IMR-90 (cell line): ENCODE measurements around the gene FBXO30. TPM values are rescaled to one million over a fixed set of nuclear protein-coding genes. Genes with fewer than 3 reads are reported as not detected.

ENCODE experiments used
- ATAC-seq: fragments of 200-7000 bp; cut with Tn5 transposase; 2 replicates; pipeline ENCODE4 v1.9.1; 2020; ENCODE audit warnings: low read depth, mild to moderate bottlenecking, moderate library complexity
- BruUV-seq: library from RNA; stranded (reverse); fragments of 400-500 nt; replicated peaks from 2 replicates; lab custom pipeline; 2021; lab: Mats Ljungman, UMichigan
- CTCF ChIA-PET: fragments of 300-600 bp; formaldehyde crosslinking; extraction: SDS; loops from one replicate; lab custom pipeline; 2021; ENCODE audit warnings: antibody characterized with exemption; lab: Yijun Ruan, JAX
- POLR2A ChIA-PET: fragments of 300-600 bp; sonication (Branson Sonifier 250); formaldehyde crosslinking; loops from one replicate; lab custom pipeline; 2022; ENCODE audit warnings: antibody characterized with exemption; ENCODE audit not compliant: unreplicated experiment; lab: Charles Lee
- DNase-seq: peaks from one replicate; pipeline ENCODE4 v3.0.0; 2013
- H2AFZ ChIP-seq: replicated peaks from 2 replicates; pipeline ENCODE3; 2013; ENCODE audit warnings: low read length, mild to moderate bottlenecking; ENCODE audit not compliant: poor library complexity
- H2AK5ac ChIP-seq: 2 replicates; pipeline ENCODE4 v1.6.1; 2013; ENCODE audit warnings: low read depth, low read length, inconsistent platforms
- H2AK9ac ChIP-seq: replicated peaks from 2 replicates; pipeline ENCODE3; 2013; ENCODE audit warnings: mild to moderate bottlenecking, low read depth, low read length, moderate library complexity; ENCODE audit not compliant: poor library complexity
- H2BK120ac ChIP-seq: 2 replicates; pipeline ENCODE4 v1.6.1; 2013; ENCODE audit warnings: low read depth, low read length, inconsistent platforms
- H2BK15ac ChIP-seq: 3 replicates; pipeline ENCODE4 v1.6.1; 2013; ENCODE audit warnings: low read depth, low read length, inconsistent platforms
- H2BK20ac ChIP-seq: 2 replicates; pipeline ENCODE4 v1.6.1; 2013; ENCODE audit warnings: low read depth, mild to moderate bottlenecking, inconsistent platforms, low read length, moderate library complexity
- H2BK5ac ChIP-seq: 2 replicates; pipeline ENCODE4 v1.6.1; 2013; ENCODE audit warnings: mild to moderate bottlenecking, low read depth, low read length, inconsistent platforms; ENCODE audit not compliant: poor library complexity, severe bottlenecking
- H3K14ac ChIP-seq: replicated peaks from 2 replicates; pipeline ENCODE4 v1.6.1; 2013; ENCODE audit warnings: low read depth, low read length, inconsistent platforms
- H3K18ac ChIP-seq: 2 replicates; pipeline ENCODE4 v1.6.1; 2013; ENCODE audit warnings: low read depth, low read length, control low read depth
- H3K23ac ChIP-seq: 2 replicates; pipeline ENCODE4 v1.6.1; 2013; ENCODE audit warnings: low read depth, low read length, inconsistent platforms
- H3K27ac ChIP-seq: 2 replicates; pipeline ENCODE4 v1.5.1; 2013; ENCODE audit warnings: mild to moderate bottlenecking, control low read depth, low read length; ENCODE audit not compliant: insufficient read depth
- H3K27me3 ChIP-seq: 2 replicates; pipeline ENCODE4 v1.6.1; 2013; ENCODE audit warnings: low read length; ENCODE audit not compliant: control insufficient read depth, insufficient read depth
- H3K36me3 ChIP-seq: 2 replicates; pipeline ENCODE4 v1.6.1; 2013; ENCODE audit warnings: low read length, mixed read lengths; ENCODE audit not compliant: control insufficient read depth, insufficient read depth
- H3K4ac ChIP-seq: 2 replicates; pipeline ENCODE4 v1.6.1; 2013; ENCODE audit warnings: low read depth, low read length, inconsistent platforms
- H3K4me1 ChIP-seq: 2 replicates; pipeline ENCODE4 v1.6.1; 2013; ENCODE audit warnings: low read length, mixed read lengths; ENCODE audit not compliant: control insufficient read depth, insufficient read depth
- H3K4me2 ChIP-seq: 2 replicates; pipeline ENCODE4 v1.6.1; 2013; ENCODE audit warnings: low read depth, mild to moderate bottlenecking, control low read depth, low read length, moderate library complexity
- H3K4me3 ChIP-seq: 2 replicates; pipeline ENCODE4 v1.5.1; 2013; ENCODE audit warnings: low read depth, mild to moderate bottlenecking, control low read depth, low read length, moderate library complexity; ENCODE audit not compliant: insufficient read depth
- H3K56ac ChIP-seq: 2 replicates; pipeline ENCODE4 v1.6.1; 2013; ENCODE audit warnings: low read length, inconsistent platforms; ENCODE audit not compliant: insufficient read depth; ENCODE audit errors: extremely low read depth
- H3K79me1 ChIP-seq, 2 experiments: 2 replicates each; pipeline ENCODE4 v1.6.1; 2013; ENCODE audit warnings: low read length in 2 of 2, inconsistent platforms in 1 of 2, low read depth in 1 of 2
- H3K9ac ChIP-seq: 2 replicates; pipeline ENCODE4 v1.6.1; 2013; ENCODE audit warnings: low read depth, low read length, control low read depth
- H3K9me1 ChIP-seq: 2 replicates; pipeline ENCODE4 v1.6.1; 2013; ENCODE audit warnings: low read length, inconsistent platforms; ENCODE audit not compliant: insufficient read depth
- H3K9me3 ChIP-seq: 2 replicates; pipeline ENCODE4 v1.6.1; 2013; ENCODE audit warnings: low read length; ENCODE audit not compliant: control insufficient read depth, insufficient read depth
- H4K20me1 ChIP-seq: 2 replicates; pipeline ENCODE4 v1.6.1; 2013; ENCODE audit warnings: low read length, inconsistent platforms; ENCODE audit not compliant: insufficient read depth
- H4K5ac ChIP-seq: 2 replicates; pipeline ENCODE4 v1.6.1; 2013; ENCODE audit warnings: mild to moderate bottlenecking, low read depth, low read length, control low read depth
- H4K8ac ChIP-seq, 2 experiments: 2 replicates each; pipeline ENCODE4 v1.6.1; 2013; ENCODE audit warnings: low read depth in 2 of 2, low read length in 2 of 2, control low read depth in 1 of 2, inconsistent platforms in 1 of 2
- H4K91ac ChIP-seq: 2 replicates; pipeline ENCODE4 v1.6.1; 2013; ENCODE audit warnings: low read depth, low read length, inconsistent platforms; ENCODE audit not compliant: insufficient read depth
- BHLHE40 ChIP-seq: fragments of 150-350 bp; IDR thresholded peaks from 2 replicates; pipeline ENCODE4 v1.6.1; 2016; ENCODE audit warnings: mild to moderate bottlenecking, low read depth, low read length
- CEBPB ChIP-seq: IDR thresholded peaks from 2 replicates; pipeline ENCODE4 v1.6.1; 2012; ENCODE audit warnings: low read depth, low read length, improper control_type of control experiment
- CHD1 ChIP-seq: IDR thresholded peaks from 2 replicates; pipeline ENCODE4 v1.6.1; 2012; ENCODE audit warnings: low read depth, low read length, improper control_type of control experiment
- MAFK ChIP-seq: IDR thresholded peaks from 2 replicates; pipeline ENCODE4 v1.6.1; 2012; ENCODE audit warnings: low read depth, low read length, improper control_type of control experiment
- MXI1 ChIP-seq: IDR thresholded peaks from 2 replicates; pipeline ENCODE4 v1.6.1; 2012; ENCODE audit warnings: low read depth, mild to moderate bottlenecking, low read length, moderate library complexity, borderline replicate concordance
- NFE2L2 ChIP-seq: fragments of 150-350 bp; IDR thresholded peaks from 2 replicates; pipeline ENCODE4 v1.6.1; 2016; ENCODE audit warnings: low read depth, mild to moderate bottlenecking, low read length
- RAD21 ChIP-seq: IDR thresholded peaks from 2 replicates; pipeline ENCODE4 v1.6.1; 2012; ENCODE audit warnings: low read length, improper control_type of control experiment
- USF2 ChIP-seq: fragments of 150-350 bp; IDR thresholded peaks from 2 replicates; pipeline ENCODE4 v1.6.1; 2017; ENCODE audit warnings: mild to moderate bottlenecking, antibody characterized with exemption, low read length, low read depth
- WGBS, 2 experiments: methylation state at CpG; one replicate each; pipeline versions ENCODE4 v1.1.5 to v1.1.7; 2013; ENCODE audit warnings: missing lambda C conversion rate in 2 of 2; ENCODE audit not compliant: insufficient read length in 1 of 2; ENCODE audit errors: extremely low coverage in 2 of 2; 5-methylcytosine and 5-hydroxymethylcytosine counted together
- dilution Hi-C: fragments of 300-500 bp; cut with HindIII; formaldehyde crosslinking; loops from one replicate; pipeline ENCODE4 v1.14.3; 2018; ENCODE audit warnings: low sequenced_read_pairs; ENCODE audit not compliant: unreplicated experiment
- in situ Hi-C: fragments of 300-500 bp; cut with MboI; formaldehyde crosslinking; loops from 3 replicates; pipeline ENCODE4 v1.14.3; 2019; ENCODE audit warnings: low sequenced_read_pairs, inconsistent platforms, mixed read lengths
- intact Hi-C: fragments of 100-400 bp; cut with micrococcal nuclease; formaldehyde crosslinking; loops from 2 replicates; pipeline ENCODE4 v1.10.0; 2022
- polyA plus RNA-seq, 3 experiments: library from polyadenylated mRNA; depleted of rRNA; stranded (reverse); fragments of >200 nt; gene quantifications; 2 replicates each; pipeline ENCODE4 v1.2.3, GENCODE V29; 2012; ENCODE audit warnings: low replicate concordance in 1 of 3
- total RNA-seq: library from RNA; depleted of rRNA; stranded (reverse); fragments of >200 nt; gene quantifications from 2 replicates; pipeline ENCODE4 v1.2.3, GENCODE V29; 2012

Gene FBXO30
- total and polyA plus RNA-seq, 2 of the 4 experiments (the other 2 are of a cell fraction) = 3.1 to 9.3 TPM

- H3K4me1 ChIP-seq = peaks cover 3% of the 10 kb centered on the region; the same call in 1 of the 2 replicates
Measured at GRCh38 chr6:145756170-145756662, 58.4 kb downstream of the FBXO30 start.

More at GRCh38 chr6:145756170-145756662, 58.4 kb downstream of the FBXO30 start:
- Histone ChIP-seq H4K8ac (no peak overlapping the region), H2BK5ac (no peak overlapping the region), H3K18ac (no peak overlapping the region), H3K4me2 (peak overlapping the region; percentile 29; the same call in 1 of the 2 replicates), H3K4me3 (no peak overlapping the region), H2AFZ (no peak overlapping the region), H3K56ac (no peak overlapping the region), H4K5ac (no peak overlapping the region), H2BK20ac (peak overlapping the region; percentile 46; the same call in 1 of the 2 replicates), H3K27me3 (no peaks in the 10 kb centered on the region), H3K9ac (no peak overlapping the region), H3K36me3 (no peaks in the 10 kb centered on the region), H3K79me1 (no peaks in the 10 kb centered on the region), H2AK5ac (no peak overlapping the region), H2AK9ac (no peak overlapping the region), H3K9me3 (no peaks in the 10 kb centered on the region), H3K9me1 (no peaks in the 10 kb centered on the region), H3K23ac (no peak overlapping the region), H4K20me1 (no peaks in the 10 kb centered on the region), H3K14ac (no peak overlapping the region), H3K4ac (no peak overlapping the region), H2BK120ac (peak overlapping the region; percentile 30; the same call in 1 of the 2 replicates), H4K91ac (no peak overlapping the region), H3K27ac (peak overlapping the region; percentile 72; the same call in 1 of the 2 replicates), H2BK15ac (no peak overlapping the region)
- CTCF ChIA-PET = no interaction called here
- DNase-seq (peak; percentile 89), ATAC-seq (peak; percentile 79)
- dilution Hi-C loops (no loop called here), intact Hi-C loops (no loop called here), in situ Hi-C loops (no loop called here)
- BruUV-seq = no TSS peak
- POLR2A ChIA-PET = interaction anchor here (0.6 kb wide), 1 partner anchor 21 kb away, joined by 3 read pairs; no protein-coding TSS in a partner anchor
- WGBS, 2 experiments = no CpG with 5 or more reads among the region's 1 CpG
- no peak for TF ChIP-seq BHLHE40
- TF ChIP-seq RAD21 = no peak
- TF ChIP-seq USF2 = no peak
- no peak for TF ChIP-seq NFE2L2
- TF ChIP-seq CEBPB = peak; percentile 91
- no peak for TF ChIP-seq MAFK
- no peak for TF ChIP-seq CHD1
- no peak for TF ChIP-seq MXI1
